DMS79 treated with DMSO at 0.1 percent for 48 hours (cell line): ENCODE data around the gene LHFPL6.
A peak's percentile ranks its signal among the peaks of the same experiment; 100 is the strongest.

Source experiments
- DNase-seq: peaks from one replicate; lab custom pipeline; 2025; lab: John Stamatoyannopoulos, UW

The LHFPL6 gene

GRCh38 chr13:39381456-39381855, 221.5 kb downstream of the LHFPL6 start:
- DNase-seq = no peak

GRCh38 chr13:39379667-39380655, 223.0 kb downstream of the LHFPL6 start:
- DNase-seq = no peak

- no peak for DNase-seq
Observed at GRCh38 chr13:39379118-39379517, 223.9 kb downstream of the LHFPL6 start.

GRCh38 chr13:39378306-39378705, 224.7 kb downstream of the LHFPL6 start:
- DNase-seq = no peak

GRCh38 chr13:39377699-39378098, 225.3 kb downstream of the LHFPL6 start:
- DNase-seq = no peak

- DNase-seq = no peak
Observed at GRCh38 chr13:39376076-39376475, 226.9 kb downstream of the LHFPL6 start.

GRCh38 chr13:39375601-39376000, 227.4 kb downstream of the LHFPL6 start:
- DNase-seq = no peak

- DNase-seq = no peak
Observed at GRCh38 chr13:39374741-39375189, 228.2 kb downstream of the LHFPL6 start.

- no peak for DNase-seq
Observed at GRCh38 chr13:39373145-39373544, 229.8 kb downstream of the LHFPL6 start.

GRCh38 chr13:39371706-39372105, 231.3 kb downstream of the LHFPL6 start:
- no peak for DNase-seq

- DNase-seq = no peak
Observed at GRCh38 chr13:39370554-39370953, 232.4 kb downstream of the LHFPL6 start.

GRCh38 chr13:39370048-39370447, 232.9 kb downstream of the LHFPL6 start:
- no peak for DNase-seq

- no peak for DNase-seq
Observed at GRCh38 chr13:39369161-39369890, 233.7 kb downstream of the LHFPL6 start.

- DNase-seq = no peak
Observed at GRCh38 chr13:39365879-39366278, 237.1 kb downstream of the LHFPL6 start.

GRCh38 chr13:39364947-39365468, 238.0 kb downstream of the LHFPL6 start:
- DNase-seq = peak; percentile 7

GRCh38 chr13:39363382-39363772, 239.6 kb downstream of the LHFPL6 start:
- no peak for DNase-seq

GRCh38 chr13:39362652-39363381, 240.2 kb downstream of the LHFPL6 start:
- DNase-seq = no peak

- no peak for DNase-seq
Observed at GRCh38 chr13:39353988-39354387, 249.0 kb downstream of the LHFPL6 start.

- no peak for DNase-seq
Observed at GRCh38 chr13:39350461-39350881, 252.5 kb downstream of the LHFPL6 start.

GRCh38 chr13:39349391-39349960, 253.5 kb downstream of the LHFPL6 start:
- no peak for DNase-seq
